Daoy (cell line): Measurements from ENCODE around the gene DNAH6. TPM values are rescaled to one million over a fixed set of nuclear protein-coding genes. Genes with fewer than 3 reads are reported as not detected.
A peak's percentile ranks its signal among the peaks of the same experiment; 100 is the strongest.
"Not testable (repeated sequence)": the region's sequence is repeated elsewhere in the genome, so short reads cannot be mapped to it uniquely, and the experiment has no call there.

Experiments
- DNase-seq: peaks from one replicate; pipeline ENCODE4 v3.0.0-alpha.2; 2015; ENCODE audit warnings: low read depth
- total RNA-seq: library from RNA; depleted of rRNA; stranded (reverse); fragments of >200 nt; shearing (Covaris generic); gene quantifications from 2 replicates; pipeline ENCODE4 v1.2.3, GENCODE V29; 2014

DNAH6 gene
- total RNA-seq, 1 experiment from 2014 or later = 2.9 TPM

DNA sequence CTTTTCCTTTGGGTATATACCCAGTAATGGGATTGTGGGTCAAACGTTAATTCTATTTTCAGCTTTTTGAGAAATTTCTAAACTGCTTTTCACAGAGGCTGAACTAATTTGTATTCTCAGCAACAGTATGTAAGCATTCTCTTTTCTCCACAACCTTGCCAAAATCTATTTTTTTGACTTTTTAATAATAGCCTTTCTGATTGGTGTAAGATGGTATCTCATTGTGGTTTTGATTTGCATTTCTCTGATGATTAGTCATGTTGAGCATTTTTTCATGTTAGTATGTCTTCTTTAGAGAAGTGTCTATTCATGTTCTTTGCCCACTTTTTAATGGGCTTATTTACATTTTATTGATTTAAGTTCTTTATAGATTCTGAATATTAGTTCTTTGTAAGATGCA is 219.1 kb downstream of the DNAH6 start:
- DNase-seq = no peak

DNA sequence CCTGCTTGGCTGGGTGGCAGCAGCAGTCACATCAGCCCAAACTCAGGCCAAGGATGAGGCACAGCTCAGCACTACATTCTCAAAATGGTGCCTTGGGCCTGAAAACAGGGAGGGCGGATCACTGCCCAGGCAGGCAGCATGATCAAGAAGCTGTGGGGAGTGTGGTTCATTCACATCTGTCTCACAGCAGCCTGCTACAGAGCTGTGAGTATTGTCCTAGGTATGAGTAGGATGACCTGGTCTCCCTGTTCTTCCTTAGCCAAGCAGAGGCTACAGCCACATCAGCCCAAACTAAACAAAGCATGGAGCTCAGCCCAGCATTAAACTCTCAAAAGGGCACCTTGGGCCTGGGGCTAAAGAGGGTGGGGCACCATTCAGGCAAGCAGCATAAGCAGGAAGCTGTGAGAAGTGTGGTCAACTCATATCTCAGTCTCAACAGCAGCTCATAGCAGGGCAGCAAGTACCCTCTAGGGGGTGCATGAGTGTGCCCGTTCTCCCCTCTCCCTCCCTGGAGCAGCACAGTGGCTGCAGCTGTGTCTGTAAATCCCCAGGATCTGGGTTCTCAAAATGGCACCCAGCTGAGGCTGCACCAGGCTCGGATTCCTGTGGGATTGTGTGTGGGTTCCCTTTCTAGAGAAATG is 225.0 kb downstream of the DNAH6 start:
- peak; percentile 66 for DNase-seq

- no peak for DNase-seq
These were observed 232.0 kb downstream of the DNAH6 start for GRCh38 chr2:84748341-84748740.

DNA sequence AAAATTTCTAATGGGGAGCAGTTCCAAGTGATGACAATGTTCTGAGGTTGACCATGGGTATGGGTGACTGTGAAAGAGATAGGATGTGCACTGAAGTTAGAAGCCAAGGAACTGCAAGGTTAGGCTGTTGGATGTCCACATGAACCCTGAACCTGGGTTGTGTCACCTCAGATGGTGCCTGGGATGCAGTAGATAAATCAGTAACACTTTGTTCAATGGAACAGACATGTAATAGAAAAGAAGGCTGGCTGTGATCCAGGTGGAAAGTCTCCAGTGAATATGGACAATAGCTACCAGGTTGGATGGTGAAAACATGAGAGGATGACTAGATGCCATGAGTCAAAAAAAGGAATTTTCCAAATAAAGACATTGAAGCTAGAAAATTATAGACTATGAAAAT is 233.1 kb downstream of the DNAH6 start:
- no peak for DNase-seq

DNA sequence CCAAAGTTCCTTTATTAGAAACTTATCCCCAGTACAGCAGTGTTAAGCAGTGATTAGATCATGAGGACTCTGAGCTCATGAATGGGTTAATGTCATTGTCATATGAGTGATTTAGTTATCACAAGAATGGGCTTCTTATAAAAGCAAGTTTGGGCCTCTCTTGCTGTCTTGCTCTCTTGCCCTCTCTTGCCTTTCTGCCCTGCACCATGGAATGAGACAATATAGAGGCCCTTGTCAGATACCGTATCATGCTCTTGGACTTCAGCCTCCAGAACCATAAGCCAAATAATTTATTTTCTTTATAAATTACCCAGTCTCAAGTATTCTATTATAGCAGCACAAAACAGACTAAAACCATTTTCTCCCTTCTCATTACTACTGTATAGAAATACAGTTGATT is 238.8 kb downstream of the DNAH6 start:
- no peak for DNase-seq

DNA sequence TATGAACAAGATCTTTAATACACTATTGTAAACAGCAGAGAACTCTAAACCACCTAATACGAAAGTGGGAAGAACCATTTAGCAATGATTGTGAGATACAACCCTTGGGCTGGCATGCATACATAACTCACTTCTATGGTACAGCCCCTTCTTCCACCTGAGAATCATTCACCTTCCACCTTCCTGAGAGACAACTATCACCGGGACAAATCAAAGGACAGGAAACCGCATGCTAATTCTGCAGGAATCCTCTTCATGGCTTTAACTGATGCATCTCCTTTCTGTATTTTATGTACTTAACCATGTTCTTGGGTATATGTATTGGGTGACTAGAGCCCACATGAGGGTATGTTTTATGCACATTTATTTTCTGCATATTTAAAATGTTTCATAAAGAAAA is 241.3 kb downstream of the DNAH6 start:
- no peak for DNase-seq

GRCh38 chr2:84766791-84767190 is 250.5 kb downstream of the DNAH6 start:
- DNase-seq = no peak

- no peak for DNase-seq
These were observed 252.5 kb downstream of the DNAH6 start for GRCh38 chr2:84768840-84769239.

GRCh38 chr2:84770280-84770679 is 254.0 kb downstream of the DNAH6 start:
- no peak for DNase-seq

DNA sequence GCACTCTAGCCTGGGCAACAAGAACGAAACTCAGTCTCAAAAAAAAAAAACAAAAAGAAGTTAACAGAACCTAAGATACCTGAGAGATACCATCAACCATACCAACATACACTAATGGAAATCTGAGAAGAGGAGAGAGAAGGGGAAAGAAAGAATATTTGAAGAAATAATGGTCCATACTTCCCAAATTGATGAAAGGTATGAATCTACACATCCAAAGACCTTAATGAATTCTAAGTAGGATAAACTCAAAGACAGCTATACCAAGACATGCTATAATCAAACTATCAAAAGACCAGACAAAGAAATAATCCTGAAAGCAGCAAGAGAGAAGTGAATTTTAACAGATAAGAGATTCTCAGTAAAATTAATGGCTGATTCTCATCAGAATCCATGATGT is 255.0 kb downstream of the DNAH6 start:
- no peak for DNase-seq

GRCh38 chr2:84773562-84773961 is 257.3 kb downstream of the DNAH6 start:
- DNase-seq = not testable (repeated sequence)

DNA sequence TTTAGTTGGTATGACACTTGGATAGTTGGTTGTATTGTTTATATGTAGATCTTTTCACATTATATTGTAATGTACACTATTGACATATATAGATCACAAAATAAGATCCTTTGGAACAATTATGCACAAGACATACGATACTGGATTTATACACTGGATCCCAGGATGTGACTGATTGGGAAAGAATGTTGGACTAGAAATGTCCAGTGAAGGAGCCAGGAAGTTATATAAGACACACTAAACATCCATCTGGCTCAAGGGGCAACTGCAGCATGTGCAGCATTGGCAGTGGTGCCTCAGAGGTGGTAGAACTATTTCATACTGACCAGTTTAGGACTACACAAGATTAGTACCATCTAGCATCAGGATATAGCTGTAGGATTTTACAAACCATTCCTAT is 259.7 kb downstream of the DNAH6 start:
- DNase-seq = no peak

GRCh38 chr2:84778911-84779690 is 262.8 kb downstream of the DNAH6 start:
- DNase-seq = no peak

GRCh38 chr2:84779781-84780180 is 263.5 kb downstream of the DNAH6 start:
- DNase-seq = no peak

- peak; percentile 41 for DNase-seq
These were observed 265.8 kb downstream of the DNAH6 start for GRCh38 chr2:84781942-84782716.

- DNase-seq = no peak
These were observed 266.6 kb downstream of the DNAH6 start for GRCh38 chr2:84782717-84783442.

GRCh38 chr2:84785950-84786349 is 269.7 kb downstream of the DNAH6 start:
- no peak for DNase-seq

DNA sequence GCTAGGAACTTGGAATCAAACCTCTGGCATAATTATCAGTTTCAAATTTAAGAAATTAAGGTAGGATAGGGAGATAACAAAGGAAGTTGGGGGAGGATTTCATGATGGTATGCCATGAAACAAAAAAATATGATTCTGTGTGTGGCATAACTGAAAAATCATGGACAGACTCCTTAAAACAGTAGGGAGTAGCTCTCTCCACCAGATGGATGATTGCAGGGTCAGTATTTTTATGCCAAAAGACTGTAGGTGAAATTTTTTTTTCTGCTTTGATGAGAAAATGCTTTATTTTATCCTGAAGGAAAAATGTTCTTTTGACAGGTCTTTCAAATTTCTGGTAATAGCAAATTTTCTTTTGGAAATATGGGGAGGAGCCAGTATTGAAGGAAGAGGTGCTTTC is 270.3 kb downstream of the DNAH6 start:
- no peak for DNase-seq

GRCh38 chr2:84788027-84788426 is 271.7 kb downstream of the DNAH6 start:
- DNase-seq = no peak

DNA sequence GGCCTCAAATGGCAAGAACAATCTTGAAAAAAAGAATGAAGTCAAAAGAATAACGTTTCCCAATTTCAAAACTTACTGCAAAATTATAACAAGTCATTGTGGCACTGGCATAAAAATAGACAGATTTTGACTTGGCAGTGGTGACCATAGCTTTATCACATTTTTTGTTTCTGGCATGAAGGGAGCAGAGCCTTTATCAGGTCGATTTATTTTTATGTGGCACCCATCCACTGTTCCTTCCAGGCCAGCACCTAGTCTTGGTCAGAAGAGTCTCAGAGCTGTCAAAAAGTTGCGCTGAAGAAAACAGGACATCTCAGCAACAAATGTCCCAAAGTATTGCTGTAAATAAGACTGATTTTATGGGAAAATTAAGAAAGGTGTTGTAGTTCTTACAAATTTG is 272.2 kb downstream of the DNAH6 start:
- no peak for DNase-seq

GRCh38 chr2:84792856-84793522 is 276.7 kb downstream of the DNAH6 start:
- peak; percentile 57 for DNase-seq

DNA sequence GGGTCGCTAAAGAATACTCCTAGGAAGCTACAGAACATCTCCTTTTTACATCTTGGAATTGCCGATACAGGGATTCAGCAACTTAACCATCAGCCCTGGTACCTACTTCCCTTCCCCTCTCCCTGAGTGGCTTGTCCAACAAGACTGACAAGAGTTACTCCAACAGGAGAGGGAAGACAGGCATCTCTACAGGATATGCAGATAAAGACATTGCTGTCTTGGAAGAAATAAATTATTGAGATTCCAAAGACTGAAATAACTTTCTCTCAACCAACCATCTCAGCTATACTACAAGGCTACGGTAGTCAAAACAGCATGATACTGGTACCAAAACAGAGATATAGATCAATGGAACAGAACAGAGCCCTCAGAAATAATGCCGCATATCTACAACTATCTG is 277.3 kb downstream of the DNAH6 start:
- no peak for DNase-seq
